Hair follicle dermal papilla cell (primary cell): ENCODE data around the gene CLMN. TPM values are rescaled to one million over a fixed set of nuclear protein-coding genes. Genes with fewer than 3 reads are reported as not detected.

Source experiments
- small RNA-seq: library from RNA; depleted of rRNA; stranded (forward); fragments of <200 nt; gene quantifications from one replicate; pipeline ENCODE3, GENCODE V24; 2012
- total RNA-seq: library from RNA; depleted of rRNA; stranded (reverse); fragments of >200 nt; gene quantifications from 2 replicates; pipeline ENCODE4 v1.2.3, GENCODE V29; 2012

CLMN gene, protein sequence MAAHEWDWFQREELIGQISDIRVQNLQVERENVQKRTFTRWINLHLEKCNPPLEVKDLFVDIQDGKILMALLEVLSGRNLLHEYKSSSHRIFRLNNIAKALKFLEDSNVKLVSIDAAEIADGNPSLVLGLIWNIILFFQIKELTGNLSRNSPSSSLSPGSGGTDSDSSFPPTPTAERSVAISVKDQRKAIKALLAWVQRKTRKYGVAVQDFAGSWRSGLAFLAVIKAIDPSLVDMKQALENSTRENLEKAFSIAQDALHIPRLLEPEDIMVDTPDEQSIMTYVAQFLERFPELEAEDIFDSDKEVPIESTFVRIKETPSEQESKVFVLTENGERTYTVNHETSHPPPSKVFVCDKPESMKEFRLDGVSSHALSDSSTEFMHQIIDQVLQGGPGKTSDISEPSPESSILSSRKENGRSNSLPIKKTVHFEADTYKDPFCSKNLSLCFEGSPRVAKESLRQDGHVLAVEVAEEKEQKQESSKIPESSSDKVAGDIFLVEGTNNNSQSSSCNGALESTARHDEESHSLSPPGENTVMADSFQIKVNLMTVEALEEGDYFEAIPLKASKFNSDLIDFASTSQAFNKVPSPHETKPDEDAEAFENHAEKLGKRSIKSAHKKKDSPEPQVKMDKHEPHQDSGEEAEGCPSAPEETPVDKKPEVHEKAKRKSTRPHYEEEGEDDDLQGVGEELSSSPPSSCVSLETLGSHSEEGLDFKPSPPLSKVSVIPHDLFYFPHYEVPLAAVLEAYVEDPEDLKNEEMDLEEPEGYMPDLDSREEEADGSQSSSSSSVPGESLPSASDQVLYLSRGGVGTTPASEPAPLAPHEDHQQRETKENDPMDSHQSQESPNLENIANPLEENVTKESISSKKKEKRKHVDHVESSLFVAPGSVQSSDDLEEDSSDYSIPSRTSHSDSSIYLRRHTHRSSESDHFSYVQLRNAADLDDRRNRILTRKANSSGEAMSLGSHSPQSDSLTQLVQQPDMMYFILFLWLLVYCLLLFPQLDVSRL
- 2.1 and 2.7 TPM in 2 replicates for total RNA-seq

DNA sequence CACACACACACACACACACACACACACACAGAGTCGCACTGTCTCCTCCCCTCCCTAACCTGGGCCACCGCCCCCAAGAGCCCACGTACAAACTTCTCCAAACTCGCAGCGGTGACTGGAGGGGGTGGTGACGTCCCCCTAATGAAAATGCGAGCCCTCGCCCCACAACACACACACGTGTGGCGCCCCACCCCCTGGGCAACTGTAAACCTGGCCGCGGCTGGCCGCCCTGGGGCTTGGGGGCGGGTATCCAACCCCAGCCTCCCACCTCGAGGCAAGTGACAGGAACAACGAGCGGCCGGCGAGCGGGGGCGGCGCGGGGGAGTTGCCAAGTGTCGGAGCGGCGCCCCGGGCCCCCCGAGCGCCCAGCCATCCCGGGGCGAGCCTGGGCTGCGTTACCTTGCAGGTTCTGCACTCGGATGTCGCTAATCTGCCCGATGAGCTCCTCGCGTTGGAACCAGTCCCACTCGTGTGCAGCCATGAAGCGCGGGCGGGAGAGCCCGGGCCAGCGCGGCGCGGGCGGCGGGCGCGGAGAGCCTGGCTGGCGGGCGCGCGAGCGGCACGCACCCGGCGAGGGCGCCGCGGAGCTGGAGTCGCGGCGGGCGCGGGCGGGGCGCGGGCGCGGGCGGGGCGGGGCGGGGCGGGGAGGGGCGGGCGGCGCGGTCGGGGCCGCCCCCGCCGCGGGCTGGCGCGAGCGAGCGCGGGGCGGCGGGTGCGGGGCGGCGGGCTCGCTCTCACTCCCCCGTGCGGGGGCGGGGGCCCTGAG lies at the start of gene CLMN:
Gene CLMN, minus strand, starts transcription at position 597 of the 766 bp plus-strand sequence. Its CDS starts 116 bp downstream, at position 481.

DNA sequence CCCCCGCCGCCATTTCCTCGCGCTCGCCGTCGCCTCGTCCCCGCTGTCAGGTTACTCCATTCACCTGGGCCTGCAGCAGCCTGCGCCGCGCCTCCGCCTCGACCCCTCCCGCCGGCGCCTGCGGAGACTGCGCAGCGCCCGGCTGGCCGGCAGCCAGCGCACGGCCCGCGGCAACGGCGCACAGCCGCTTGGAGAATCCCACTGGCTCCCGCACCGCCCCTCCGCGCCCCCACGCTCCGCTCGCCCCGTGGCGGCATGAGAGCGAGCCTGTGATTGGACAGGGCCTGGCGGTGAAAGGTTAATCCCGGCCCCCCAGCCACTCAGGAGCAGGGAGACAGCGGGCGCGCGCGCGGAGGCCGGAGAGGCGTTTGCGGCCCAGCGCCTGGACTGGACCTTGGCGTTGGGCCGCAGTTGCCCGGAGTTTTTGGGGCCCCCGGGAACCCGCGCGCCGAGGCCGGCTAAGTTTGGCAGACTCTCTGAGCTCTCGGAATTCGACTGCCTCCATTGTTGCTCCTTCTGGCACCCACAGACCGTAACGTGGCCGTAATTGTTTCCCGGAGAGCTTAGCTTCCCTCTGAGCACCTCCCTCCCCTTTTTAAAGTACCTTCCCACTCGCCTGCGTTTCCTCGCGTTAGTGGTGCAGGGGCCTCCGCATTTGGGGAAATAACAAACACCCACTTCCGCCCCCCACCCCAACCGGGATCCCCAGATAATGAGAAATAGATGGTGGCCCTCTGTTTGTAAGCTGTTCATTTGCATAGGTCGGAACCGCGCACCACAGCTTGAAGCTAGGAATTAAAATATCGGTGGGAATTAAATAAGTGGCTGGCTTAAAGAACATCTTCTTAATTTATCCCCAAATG lies 162.2 kb downstream of the CLMN start, which contains the start of gene DICER1:
Gene DICER1, minus strand, starts transcription at position 203 of the 863 bp plus-strand sequence. CDS start 24,071 bp downstream, outside the sequence.

Small RNAs within 50 kb of the gene (small RNA-seq; reads per million reads assigned to genes)
- 1.9 reads per million, percentile 44 among the genes with 10 or more reads in this experiment for gene MIR3173

Other genes with a start within 250 kb of the CLMN start
- 53.2 and 61.4 TPM in 2 replicates for gene DICER1, start 162.4 kb downstream of the CLMN start, total RNA-seq
- gene SYNE3, start 196.7 kb upstream of the CLMN start, total RNA-seq = 46.9 and 56.1 TPM in 2 replicates
- gene GLRX5, start 215.1 kb upstream of the CLMN start, total RNA-seq = 17.2 and 20.8 TPM in 2 replicates